GM12872 (cell line): ENCODE results near the gene TUBGCP3.

Experiments
- TF ChIP-seq, protein P1 (sequence below): IDR thresholded peaks from 3 replicates; pipeline ENCODE4 v1.5.1; 2011; ENCODE audit warnings: low read depth, mild to moderate bottlenecking, low read length, moderate library complexity; ENCODE audit not compliant: insufficient read depth

Gene TUBGCP3

DNA sequence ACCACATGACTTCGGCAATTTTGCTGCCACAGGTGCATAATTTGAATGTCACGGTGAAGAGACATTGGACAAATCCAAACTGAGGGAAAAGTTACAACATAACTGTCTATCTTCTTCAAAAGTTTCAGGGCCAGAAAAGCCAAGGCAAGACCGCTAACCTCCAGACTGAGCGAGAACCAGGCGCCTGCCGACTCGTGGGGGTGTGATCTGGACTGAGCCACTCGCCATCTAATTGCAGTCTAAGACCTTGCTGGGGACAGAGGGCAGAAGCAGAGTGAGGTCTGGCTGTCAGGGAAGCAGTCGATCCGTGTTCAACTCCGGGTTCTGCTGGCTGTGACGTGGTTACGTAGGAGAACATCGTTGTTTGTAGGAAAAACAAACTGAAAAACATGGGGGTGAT is 123.2 kb downstream of the TUBGCP3 start:
- TF ChIP-seq, protein P1, sequence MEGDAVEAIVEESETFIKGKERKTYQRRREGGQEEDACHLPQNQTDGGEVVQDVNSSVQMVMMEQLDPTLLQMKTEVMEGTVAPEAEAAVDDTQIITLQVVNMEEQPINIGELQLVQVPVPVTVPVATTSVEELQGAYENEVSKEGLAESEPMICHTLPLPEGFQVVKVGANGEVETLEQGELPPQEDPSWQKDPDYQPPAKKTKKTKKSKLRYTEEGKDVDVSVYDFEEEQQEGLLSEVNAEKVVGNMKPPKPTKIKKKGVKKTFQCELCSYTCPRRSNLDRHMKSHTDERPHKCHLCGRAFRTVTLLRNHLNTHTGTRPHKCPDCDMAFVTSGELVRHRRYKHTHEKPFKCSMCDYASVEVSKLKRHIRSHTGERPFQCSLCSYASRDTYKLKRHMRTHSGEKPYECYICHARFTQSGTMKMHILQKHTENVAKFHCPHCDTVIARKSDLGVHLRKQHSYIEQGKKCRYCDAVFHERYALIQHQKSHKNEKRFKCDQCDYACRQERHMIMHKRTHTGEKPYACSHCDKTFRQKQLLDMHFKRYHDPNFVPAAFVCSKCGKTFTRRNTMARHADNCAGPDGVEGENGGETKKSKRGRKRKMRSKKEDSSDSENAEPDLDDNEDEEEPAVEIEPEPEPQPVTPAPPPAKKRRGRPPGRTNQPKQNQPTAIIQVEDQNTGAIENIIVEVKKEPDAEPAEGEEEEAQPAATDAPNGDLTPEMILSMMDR = no peak

DNA sequence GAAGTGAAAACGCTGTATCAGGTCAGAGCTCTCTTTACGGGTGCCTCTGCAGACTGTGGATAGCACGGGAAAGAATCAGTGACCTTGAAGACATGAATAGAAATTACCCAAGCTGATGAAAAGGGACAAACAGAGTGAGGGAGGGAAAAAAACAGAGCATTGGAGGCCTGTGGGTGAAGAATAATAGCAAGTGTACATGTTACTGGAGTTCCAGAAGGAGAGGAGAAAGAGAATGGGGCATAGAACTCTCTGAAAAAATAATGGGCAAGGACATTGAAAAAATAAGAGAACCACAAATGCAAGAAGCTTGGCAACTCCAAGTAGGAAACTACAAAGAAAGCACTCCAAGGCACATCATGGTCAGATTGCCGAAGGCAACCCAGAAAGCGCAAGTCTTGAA is 125.5 kb downstream of the TUBGCP3 start:
- TF ChIP-seq, protein P1 = no peak

DNA sequence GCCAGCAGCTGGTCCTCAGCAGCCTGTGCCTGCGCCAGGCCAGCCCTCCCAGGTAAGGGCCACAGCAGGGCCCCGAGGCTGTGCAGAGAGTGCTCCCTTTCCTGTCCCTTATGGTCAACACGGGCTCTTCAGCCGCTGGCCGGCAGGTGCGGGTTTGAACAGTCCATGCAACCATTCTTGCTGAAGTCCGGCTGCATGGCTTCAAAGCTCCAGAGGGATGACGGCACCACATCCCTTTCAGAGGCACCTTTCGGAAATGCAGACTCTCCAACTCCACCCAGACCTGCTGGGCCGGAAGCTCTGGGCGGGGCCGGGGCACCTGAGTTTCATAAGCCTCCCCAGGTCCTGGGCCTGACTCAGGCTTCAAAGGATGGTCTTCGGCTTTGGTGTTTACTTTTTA is 130.5 kb downstream of the TUBGCP3 start:
- TF ChIP-seq, protein P1 = no peak

DNA sequence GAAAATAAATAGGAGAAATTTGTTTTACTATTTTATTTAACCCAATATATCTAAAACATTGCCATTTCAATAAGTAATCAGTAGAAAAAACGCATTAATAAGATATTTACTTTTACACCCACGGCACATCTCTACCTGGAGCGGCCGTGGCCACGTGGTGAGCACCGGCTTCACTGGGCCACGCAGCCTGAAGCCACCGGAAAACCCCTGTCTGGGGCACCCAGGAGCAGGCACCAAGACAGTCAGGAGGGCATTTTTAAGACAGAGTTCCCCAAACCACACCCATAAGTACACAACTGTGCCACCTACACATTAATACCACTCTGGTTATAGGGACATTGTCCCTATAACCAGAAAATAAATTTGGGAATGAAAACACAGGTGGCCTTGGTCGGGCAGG is 130.9 kb downstream of the TUBGCP3 start:
- TF ChIP-seq, protein P1 = no peak

DNA sequence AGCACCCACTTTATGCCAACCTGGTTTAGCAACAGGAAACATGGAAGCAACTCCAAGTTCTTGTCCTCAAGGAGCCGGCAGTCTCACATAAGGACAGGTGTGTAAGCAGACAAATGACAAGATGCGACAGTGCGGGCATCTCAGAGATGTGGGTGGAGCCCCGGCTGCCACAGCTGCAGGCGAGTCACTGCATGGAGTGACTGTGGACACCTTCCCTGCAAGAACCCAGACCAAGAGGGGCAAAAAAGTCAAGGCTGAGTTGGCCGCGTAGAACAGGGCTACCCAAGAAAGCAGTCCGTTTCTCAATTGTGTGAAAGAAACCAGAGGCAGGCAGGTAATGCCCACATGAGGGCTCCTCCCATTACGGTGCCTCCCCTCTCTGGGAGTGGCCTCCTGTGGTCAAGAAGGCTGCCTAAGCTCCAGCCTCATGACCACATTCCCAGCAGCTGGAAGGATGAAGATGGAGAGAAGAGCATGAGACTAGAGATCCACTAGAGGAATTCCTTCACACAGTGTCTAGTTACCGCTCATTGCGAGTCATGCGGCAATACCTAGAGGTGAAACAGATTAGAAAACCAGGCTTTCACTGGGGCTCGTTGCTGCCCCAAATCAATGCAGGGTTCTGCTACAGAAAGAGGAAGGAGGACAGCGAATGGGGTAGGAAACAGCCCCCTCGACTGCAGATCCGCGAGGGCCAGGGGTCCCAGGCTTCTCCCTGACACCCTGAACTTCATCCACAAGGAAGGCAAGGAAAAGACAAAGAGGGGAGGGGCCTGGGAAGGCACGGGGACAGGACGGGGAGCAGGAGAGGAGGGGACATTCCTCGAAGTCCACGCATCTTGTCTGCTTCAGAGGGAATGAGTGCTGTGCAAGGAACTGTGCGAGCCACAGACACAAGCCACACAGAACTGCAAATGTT is 131.6 kb downstream of the TUBGCP3 start:
- TF ChIP-seq, protein P1 = no peak

DNA sequence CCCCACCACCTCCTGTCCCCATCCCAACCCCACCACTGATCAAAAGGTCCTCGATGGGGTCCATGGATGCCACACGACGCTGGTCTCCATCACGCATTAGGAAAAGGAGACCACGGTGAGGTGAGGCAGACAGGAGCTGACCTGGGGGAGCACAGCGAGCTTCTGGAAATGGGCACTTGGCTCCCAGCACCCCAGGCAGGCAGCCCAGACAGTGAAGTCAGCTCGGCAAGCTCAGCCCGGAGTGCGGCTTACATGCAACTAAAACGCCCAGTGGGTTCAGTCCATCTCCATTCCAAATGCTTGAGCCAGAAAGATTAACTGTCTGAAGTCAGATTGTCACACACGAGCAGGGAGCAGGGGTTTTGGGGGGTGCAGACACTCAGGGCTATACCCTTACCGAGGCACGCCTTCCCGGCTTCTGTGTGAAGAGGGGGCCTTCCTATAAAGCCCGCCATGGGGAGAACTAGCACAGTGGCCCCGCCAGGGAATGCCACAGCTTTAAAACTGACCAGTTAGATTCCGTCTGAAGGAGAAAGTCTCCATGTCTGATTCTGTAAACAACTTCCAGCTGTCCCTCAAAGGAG is 132.4 kb downstream of the TUBGCP3 start:
- TF ChIP-seq, protein P1 = no peak

DNA sequence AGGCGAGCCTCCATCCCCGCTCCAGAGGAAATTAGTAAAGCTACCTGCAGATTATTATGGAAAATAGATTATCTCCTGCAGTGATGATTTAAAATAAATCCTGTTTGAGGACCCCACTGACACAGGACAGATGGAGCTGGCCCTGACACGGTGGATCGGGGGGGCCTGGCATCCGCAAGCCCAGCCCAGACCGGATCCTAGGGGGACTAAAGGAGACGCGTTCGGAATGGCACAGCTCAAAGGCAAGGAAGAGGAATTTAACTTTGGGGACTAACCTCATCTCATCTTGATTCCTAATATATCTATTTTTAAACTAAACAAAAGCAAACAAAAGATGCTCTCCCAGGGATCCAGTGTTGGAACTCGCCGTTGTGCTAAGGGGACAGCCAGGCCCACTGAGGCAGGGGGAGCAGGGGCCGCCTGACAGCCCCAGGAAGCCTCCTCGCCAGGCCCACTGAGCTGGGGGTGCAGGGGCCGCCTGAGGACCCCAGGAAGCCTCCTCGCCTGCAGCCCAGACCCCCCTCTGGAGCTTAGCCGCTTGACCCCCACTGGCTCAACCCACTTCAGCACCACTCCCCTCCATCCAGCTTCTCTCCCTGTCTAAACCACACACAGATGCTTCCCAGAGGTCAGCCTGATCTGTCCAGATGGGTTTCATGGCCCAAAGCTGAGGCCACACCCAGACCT is 133.2 kb downstream of the TUBGCP3 start:
- TF ChIP-seq, protein P1 = no peak
